H1 (cell line): ENCODE measurements around the gene PAF1. TPM values are rescaled to one million over a fixed set of nuclear protein-coding genes. Genes with fewer than 3 reads are reported as not detected.

Source experiments
- NRF1 ChIP-seq: IDR thresholded peaks from 2 replicates; pipeline ENCODE4 v1.6.1; 2011; ENCODE audit warnings: mild to moderate bottlenecking, low read depth, low read length, improper control_type of control experiment
- polyA plus RNA-seq, 7 experiments: library from polyadenylated mRNA; depleted of rRNA in 3 of 7; stranded (reverse) in 5 of 7; unstranded in 2 of 7; fragments of >200 nt in 5 of 7; fragments of 200-250 nt in 2 of 7; gene quantifications; 1 replicate in 5 of 7; 2 replicates in 1 of 7; 4 replicates in 1 of 7; pipeline versions ENCODE4 v1.2.1 to v1.2.3, GENCODE V29; 2011 to 2013; ENCODE audit warnings: missing spikeins in 2 of 7, mixed read lengths in 2 of 7
- total RNA-seq: library from RNA; stranded (reverse); fragmentation: NEBNext Ultra II Directional; extraction: Animal tissue kit (Norgen Biotek cat#: 25700); gene quantifications from 2 replicates; pipeline ENCODE4 v1.2.1, GENCODE V29; 2021
- TF ChIP-seq, protein P1 (sequence below): fragments of 300-600 bp; sonication (generic); IDR thresholded peaks from 2 replicates; pipeline ENCODE4 v1.7.1; 2012; ENCODE audit warnings: low read length, moderate library complexity, mild to moderate bottlenecking, inconsistent platforms; ENCODE audit not compliant: insufficient replicate concordance

PAF1 gene
- total and polyA plus RNA-seq, 2 of the 8 experiments (the other 6 are each of a cell fraction or from before 2014, with no cell fraction given): 31.4 to 58.6 TPM

DNA sequence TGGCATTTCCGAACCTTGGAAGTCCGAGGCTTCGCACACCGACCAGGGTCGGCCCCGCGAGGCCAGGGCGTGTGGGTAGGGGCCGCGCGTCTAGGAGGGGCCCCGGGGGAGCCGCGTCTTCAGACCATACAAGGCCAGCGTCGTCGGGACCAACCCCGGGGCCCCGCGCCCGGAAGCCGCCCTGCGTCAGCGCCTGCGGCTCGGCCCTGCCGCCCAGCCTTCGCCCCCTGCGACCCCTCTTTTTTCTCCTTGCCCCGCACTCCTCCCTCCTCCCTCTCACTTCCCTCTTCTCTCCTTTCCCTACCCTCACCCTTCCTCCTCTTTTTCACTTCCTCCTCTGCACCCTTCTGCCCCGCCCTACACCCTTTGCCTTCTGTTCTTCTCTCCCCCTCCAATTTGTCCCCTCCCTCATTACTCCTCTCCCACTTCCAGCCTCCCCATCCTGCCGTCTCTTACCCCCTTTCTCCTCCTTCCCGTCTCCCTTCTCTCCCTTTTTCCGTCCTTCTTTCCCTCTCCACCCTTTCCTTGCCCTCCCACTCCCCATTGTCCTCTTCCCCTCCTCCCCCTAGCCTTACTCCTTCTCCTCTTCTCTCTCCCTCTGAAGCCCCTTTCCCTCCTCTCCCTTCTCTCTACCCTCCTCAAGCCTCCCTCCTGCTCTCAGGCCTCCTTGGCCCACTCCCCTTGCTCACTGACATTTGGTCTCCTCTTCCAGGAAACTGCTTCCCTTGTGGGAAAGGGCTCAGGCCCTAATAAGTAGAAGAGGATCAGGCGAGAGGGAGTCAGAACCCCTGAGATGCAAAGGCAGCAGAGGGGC is 19.3 kb upstream of the PAF1 start (continued):
- TF ChIP-seq, protein P1, sequence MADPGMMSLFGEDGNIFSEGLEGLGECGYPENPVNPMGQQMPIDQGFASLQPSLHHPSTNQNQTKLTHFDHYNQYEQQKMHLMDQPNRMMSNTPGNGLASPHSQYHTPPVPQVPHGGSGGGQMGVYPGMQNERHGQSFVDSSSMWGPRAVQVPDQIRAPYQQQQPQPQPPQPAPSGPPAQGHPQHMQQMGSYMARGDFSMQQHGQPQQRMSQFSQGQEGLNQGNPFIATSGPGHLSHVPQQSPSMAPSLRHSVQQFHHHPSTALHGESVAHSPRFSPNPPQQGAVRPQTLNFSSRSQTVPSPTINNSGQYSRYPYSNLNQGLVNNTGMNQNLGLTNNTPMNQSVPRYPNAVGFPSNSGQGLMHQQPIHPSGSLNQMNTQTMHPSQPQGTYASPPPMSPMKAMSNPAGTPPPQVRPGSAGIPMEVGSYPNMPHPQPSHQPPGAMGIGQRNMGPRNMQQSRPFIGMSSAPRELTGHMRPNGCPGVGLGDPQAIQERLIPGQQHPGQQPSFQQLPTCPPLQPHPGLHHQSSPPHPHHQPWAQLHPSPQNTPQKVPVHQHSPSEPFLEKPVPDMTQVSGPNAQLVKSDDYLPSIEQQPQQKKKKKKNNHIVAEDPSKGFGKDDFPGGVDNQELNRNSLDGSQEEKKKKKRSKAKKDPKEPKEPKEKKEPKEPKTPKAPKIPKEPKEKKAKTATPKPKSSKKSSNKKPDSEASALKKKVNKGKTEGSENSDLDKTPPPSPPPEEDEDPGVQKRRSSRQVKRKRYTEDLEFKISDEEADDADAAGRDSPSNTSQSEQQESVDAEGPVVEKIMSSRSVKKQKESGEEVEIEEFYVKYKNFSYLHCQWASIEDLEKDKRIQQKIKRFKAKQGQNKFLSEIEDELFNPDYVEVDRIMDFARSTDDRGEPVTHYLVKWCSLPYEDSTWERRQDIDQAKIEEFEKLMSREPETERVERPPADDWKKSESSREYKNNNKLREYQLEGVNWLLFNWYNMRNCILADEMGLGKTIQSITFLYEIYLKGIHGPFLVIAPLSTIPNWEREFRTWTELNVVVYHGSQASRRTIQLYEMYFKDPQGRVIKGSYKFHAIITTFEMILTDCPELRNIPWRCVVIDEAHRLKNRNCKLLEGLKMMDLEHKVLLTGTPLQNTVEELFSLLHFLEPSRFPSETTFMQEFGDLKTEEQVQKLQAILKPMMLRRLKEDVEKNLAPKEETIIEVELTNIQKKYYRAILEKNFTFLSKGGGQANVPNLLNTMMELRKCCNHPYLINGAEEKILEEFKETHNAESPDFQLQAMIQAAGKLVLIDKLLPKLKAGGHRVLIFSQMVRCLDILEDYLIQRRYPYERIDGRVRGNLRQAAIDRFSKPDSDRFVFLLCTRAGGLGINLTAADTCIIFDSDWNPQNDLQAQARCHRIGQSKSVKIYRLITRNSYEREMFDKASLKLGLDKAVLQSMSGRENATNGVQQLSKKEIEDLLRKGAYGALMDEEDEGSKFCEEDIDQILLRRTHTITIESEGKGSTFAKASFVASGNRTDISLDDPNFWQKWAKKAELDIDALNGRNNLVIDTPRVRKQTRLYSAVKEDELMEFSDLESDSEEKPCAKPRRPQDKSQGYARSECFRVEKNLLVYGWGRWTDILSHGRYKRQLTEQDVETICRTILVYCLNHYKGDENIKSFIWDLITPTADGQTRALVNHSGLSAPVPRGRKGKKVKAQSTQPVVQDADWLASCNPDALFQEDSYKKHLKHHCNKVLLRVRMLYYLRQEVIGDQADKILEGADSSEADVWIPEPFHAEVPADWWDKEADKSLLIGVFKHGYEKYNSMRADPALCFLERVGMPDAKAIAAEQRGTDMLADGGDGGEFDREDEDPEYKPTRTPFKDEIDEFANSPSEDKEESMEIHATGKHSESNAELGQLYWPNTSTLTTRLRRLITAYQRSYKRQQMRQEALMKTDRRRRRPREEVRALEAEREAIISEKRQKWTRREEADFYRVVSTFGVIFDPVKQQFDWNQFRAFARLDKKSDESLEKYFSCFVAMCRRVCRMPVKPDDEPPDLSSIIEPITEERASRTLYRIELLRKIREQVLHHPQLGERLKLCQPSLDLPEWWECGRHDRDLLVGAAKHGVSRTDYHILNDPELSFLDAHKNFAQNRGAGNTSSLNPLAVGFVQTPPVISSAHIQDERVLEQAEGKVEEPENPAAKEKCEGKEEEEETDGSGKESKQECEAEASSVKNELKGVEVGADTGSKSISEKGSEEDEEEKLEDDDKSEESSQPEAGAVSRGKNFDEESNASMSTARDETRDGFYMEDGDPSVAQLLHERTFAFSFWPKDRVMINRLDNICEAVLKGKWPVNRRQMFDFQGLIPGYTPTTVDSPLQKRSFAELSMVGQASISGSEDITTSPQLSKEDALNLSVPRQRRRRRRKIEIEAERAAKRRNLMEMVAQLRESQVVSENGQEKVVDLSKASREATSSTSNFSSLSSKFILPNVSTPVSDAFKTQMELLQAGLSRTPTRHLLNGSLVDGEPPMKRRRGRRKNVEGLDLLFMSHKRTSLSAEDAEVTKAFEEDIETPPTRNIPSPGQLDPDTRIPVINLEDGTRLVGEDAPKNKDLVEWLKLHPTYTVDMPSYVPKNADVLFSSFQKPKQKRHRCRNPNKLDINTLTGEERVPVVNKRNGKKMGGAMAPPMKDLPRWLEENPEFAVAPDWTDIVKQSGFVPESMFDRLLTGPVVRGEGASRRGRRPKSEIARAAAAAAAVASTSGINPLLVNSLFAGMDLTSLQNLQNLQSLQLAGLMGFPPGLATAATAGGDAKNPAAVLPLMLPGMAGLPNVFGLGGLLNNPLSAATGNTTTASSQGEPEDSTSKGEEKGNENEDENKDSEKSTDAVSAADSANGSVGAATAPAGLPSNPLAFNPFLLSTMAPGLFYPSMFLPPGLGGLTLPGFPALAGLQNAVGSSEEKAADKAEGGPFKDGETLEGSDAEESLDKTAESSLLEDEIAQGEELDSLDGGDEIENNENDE: no peak
- no peak for TF ChIP-seq NRF1
- TF ChIP-seq, all 59 proteins: peak for 11
